HL-60 (cell line): ENCODE data around the gene MMP19.

Experiments used
- GABPA ChIP-seq: IDR thresholded peaks from 2 replicates; pipeline ENCODE4 v1.6.1; 2012; ENCODE audit warnings: low read depth
- POLR2AphosphoS5 ChIP-seq: IDR thresholded peaks from 2 replicates; pipeline ENCODE4 v1.6.1; 2012; ENCODE audit warnings: low read depth
- SPI1 ChIP-seq: IDR thresholded peaks from 2 replicates; pipeline ENCODE4 v1.6.1; 2012; ENCODE audit warnings: low read depth, mild to moderate bottlenecking, borderline replicate concordance
- TF ChIP-seq, protein P1 (sequence below): IDR thresholded peaks from one replicate; pipeline ENCODE4 v1.5.1; 2011; ENCODE audit warnings: low read length, control low read depth, inconsistent platforms; ENCODE audit not compliant: insufficient read depth
- TF ChIP-seq, protein P2 (sequence below): IDR thresholded peaks from 2 replicates; pipeline ENCODE4 v1.6.1; 2012; ENCODE audit warnings: low read depth; ENCODE audit not compliant: insufficient replicate concordance

DNA sequence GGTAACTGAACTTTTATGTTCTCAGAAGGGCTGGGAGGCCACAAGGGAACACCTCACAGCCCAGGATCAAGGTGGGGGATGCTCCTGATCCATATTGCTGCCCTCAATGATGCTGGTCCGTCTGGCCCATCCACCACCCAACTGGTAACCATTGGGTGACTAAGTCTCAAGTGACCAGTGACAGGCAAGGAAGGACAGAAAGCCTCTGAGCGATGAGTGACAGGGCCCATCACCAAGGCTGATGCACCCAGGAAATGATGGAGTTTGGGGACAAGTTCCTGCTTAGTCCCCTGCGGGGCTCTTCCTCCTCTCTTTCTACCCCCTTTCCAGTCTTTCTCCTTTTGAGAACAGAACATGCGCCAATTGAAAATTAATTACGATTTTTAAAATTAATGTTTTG is 2.6 kb upstream of the MMP19 start:
- TF ChIP-seq, protein P1, sequence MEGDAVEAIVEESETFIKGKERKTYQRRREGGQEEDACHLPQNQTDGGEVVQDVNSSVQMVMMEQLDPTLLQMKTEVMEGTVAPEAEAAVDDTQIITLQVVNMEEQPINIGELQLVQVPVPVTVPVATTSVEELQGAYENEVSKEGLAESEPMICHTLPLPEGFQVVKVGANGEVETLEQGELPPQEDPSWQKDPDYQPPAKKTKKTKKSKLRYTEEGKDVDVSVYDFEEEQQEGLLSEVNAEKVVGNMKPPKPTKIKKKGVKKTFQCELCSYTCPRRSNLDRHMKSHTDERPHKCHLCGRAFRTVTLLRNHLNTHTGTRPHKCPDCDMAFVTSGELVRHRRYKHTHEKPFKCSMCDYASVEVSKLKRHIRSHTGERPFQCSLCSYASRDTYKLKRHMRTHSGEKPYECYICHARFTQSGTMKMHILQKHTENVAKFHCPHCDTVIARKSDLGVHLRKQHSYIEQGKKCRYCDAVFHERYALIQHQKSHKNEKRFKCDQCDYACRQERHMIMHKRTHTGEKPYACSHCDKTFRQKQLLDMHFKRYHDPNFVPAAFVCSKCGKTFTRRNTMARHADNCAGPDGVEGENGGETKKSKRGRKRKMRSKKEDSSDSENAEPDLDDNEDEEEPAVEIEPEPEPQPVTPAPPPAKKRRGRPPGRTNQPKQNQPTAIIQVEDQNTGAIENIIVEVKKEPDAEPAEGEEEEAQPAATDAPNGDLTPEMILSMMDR: no peak
- TF ChIP-seq POLR2AphosphoS5: no peak
- TF ChIP-seq SPI1: no peak
- TF ChIP-seq, protein P2, sequence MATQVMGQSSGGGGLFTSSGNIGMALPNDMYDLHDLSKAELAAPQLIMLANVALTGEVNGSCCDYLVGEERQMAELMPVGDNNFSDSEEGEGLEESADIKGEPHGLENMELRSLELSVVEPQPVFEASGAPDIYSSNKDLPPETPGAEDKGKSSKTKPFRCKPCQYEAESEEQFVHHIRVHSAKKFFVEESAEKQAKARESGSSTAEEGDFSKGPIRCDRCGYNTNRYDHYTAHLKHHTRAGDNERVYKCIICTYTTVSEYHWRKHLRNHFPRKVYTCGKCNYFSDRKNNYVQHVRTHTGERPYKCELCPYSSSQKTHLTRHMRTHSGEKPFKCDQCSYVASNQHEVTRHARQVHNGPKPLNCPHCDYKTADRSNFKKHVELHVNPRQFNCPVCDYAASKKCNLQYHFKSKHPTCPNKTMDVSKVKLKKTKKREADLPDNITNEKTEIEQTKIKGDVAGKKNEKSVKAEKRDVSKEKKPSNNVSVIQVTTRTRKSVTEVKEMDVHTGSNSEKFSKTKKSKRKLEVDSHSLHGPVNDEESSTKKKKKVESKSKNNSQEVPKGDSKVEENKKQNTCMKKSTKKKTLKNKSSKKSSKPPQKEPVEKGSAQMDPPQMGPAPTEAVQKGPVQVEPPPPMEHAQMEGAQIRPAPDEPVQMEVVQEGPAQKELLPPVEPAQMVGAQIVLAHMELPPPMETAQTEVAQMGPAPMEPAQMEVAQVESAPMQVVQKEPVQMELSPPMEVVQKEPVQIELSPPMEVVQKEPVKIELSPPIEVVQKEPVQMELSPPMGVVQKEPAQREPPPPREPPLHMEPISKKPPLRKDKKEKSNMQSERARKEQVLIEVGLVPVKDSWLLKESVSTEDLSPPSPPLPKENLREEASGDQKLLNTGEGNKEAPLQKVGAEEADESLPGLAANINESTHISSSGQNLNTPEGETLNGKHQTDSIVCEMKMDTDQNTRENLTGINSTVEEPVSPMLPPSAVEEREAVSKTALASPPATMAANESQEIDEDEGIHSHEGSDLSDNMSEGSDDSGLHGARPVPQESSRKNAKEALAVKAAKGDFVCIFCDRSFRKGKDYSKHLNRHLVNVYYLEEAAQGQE: no peak
- no peak for TF ChIP-seq GABPA
